Hematopoietic multipotent progenitor cell treated with erythropoietin and hydrocortisone succinate and interleukin-3 and kit ligand, for 4 days (in vitro differentiated cells): ENCODE data around the gene STK32B.
"Not testable (repeated sequence)": the region's sequence is repeated elsewhere in the genome, so short reads cannot be mapped to it uniquely, and the experiment has no call there.

ENCODE experiments used
- DNase-seq: peaks from one replicate; pipeline ENCODE4 v3.0.0-alpha.2; 2015

STK32B gene

DNA sequence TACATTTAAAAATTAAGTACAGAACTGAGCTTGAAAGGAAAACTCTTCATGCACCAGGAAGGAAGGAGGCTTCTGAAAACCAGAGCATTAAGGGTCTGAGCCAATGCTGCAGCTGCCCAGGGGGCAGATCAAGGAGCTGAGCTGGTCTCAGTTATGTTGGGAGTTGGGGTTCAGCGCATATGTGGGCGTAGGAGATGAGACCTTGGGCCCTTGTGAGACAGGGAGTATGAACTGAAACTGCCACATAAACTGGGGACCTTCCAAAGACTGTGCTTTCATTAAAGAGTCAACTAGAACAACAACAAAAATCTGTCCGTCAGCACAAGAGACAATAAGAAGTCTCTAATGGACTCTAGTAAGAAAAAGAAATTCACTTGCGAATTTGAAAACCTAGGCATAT, 226.9 kb downstream of the STK32B start:
- no peak for DNase-seq

DNA sequence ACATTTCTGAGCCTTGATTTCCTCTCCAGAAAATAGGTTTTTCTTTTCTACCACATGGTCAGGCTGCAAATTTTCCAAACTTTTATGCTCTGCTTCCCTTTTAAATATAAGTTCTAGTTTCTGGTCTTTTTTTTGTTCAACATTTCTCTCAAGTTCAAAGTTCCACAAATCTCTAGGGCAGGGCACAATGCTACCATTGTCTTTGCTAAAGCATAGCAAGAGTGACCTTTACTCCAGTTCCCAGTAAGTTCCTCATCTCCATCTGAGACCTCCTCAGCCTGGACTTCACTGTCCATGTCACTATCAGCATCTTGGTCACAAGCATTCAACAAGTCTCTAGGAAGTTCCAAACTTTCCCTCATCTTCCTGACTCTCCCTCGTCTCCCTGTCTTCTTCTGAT, 228.8 kb downstream of the STK32B start:
- DNase-seq: not testable (repeated sequence)

DNA sequence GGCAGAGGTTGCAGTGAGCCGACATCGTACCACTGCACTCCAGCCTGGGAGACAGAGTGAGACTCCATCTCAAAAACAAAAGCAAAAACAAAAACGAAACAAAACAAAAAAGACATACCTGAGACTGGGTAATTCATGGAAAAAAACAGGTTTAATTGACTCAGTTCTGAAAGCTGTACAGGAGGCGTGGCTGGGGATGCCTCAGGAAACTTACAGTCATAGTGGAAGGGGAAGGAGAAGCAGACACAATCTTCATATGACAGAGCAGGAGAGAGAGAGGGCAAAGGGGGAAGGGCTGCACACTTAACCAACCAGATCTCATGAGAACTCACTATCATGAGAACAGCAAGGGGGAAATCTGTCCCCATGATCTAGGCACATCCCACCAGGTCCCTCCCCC, 229.5 kb downstream of the STK32B start:
- DNase-seq: no peak

DNA sequence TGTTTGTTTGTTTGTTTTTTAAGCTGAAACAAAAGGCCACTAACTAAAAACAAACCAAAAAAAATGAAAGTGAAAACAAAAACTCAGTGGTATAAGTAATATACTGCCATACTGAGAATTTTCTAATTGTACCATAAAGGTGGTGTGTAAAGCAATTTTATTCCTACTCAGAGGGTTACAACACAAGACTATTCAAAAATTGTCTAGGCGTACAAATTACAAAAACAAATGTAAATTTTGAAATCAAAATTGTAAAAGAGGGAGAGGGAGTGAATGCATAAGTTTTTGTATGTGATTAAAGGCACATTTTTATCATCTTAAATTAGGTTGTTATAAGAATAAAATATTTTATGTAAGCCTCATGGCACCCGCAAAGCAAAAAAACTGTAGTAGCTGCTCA, 232.6 kb downstream of the STK32B start:
- no peak for DNase-seq

DNA sequence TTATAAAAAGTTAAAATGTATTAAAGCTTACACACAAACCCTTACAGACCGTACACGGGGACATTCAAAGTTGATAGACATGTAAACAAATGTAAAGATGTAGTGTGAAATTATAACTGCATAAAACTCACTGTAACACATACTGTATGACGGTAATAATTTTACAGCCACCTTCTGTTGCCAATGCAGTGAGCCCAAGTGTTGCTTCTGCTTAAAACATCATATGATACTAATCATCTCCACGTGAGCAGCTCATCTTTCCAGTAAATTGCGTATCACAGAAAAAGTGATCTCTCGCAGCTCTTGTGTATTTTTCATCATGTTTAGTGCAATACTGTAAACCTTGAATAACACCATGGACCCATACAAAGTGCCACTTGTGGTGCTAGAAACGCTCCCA, 233.2 kb downstream of the STK32B start:
- DNase-seq: no peak

DNA sequence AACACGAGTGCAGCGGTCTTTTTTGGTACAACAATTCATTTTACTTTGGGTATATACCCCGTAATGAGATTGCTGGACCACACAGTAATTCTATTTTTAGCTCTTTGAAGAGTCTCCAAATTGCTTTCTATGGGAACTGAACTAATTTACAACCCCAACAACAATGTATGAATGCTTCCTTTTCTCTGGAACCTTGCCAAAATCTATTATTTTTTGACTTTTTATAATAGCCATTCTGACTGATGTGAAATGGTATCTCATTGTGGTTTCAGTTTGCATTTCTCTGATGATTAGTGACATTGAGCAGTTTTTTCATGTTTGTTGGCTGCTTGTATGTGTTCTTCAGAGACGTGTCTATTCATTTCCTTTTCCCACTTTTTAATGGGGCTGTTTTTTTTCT, 240.8 kb downstream of the STK32B start:
- peak; percentile 8 for DNase-seq

DNA sequence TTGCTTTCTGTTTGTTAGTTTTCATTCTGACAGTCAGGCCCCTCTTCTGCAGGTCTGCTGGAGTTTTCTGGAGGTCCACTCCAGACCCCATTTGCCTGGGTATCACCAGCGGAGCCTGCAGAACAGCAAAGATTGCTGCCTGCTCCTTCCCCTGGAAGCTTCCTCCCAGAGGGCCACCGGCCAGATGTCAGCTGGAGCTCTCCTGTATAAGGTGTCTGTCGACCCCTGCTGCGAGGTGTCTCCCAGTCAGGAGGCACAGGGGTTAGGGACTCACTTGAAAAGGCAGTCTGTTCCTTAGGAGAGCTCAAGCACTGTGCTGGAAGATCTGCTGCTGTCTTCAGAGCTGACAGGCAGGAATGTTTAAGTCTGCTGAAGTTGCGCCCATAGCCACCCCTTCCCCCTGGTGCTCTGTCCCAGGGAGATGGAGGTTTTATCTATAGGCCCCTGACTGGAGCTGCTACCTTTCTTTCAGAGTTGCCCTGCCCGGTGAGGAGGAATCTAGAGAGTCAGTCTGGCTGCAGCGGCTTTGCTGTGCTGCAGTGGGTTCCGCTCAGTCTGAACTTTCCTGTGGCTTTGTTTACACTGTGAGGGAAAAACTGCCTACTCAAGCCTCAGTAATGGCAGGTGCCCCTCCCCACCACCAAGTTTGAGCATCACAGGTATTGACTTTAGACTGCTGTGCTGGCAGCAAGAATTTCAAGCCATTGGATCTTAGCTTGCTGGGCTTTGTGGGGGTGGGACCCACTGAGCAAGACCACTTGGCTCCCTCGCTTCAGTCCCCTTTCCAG, 246.9 kb downstream of the STK32B start:
- not testable (repeated sequence) for DNase-seq

DNA sequence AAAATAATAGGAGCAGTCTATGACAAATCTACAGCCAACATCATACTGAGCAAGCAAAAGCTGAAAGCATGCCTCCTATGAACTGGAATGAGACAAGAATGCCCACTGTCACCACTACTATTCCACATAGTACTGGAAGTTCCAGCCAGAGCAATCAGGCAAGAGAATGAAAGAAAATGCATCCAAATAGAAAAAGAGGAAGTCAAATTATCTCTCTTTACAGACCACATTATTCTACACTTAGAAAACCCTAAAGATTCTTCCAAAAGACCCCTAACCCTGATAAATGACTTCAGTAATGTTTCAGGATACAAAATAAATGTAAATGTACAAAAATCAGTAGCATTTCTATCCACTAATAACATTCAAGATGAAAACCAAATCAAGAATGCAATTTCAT, 249.0 kb downstream of the STK32B start:
- peak; percentile 62 for DNase-seq

DNA sequence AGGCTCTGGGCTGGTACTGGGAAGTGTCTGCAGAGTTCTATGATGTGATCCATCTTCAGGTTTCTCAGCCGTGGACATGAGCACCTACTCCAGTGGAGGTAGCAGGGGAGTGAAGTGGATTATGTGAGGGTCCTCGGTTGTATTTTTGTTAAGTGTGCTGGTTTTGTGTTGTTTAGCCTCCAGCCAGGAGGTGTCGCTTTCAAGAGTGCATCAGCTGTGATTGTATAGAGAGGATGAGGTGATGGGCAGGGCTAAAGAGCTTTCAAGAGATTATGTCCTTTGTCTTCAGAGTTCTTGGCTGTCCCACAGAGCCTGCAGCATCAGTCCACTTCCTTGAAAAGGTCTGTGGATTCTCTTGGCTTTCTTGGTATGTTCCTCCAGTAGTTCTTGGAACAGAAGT, 256.6 kb downstream of the STK32B start:
- DNase-seq: no peak

DNA sequence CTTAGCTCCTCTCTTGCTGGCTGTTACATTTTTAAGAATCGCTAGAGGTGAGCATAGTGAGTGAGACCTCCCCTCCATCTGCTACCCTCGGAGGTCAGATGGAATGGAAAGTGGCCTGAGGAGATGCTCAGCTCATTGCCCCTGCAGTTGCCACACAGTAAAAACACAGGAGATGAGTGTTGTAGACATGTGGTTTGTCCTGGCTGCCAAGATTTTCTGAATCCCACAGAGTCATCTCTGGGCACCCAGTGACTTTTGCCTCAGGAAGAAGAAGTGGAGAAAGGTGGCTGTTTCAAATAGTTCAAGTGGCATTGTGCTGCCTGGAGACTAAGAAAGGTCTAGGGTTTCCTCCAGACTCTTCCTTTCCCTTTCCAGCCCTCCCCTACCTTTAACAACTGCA, 271.0 kb downstream of the STK32B start:
- DNase-seq: no peak

DNA sequence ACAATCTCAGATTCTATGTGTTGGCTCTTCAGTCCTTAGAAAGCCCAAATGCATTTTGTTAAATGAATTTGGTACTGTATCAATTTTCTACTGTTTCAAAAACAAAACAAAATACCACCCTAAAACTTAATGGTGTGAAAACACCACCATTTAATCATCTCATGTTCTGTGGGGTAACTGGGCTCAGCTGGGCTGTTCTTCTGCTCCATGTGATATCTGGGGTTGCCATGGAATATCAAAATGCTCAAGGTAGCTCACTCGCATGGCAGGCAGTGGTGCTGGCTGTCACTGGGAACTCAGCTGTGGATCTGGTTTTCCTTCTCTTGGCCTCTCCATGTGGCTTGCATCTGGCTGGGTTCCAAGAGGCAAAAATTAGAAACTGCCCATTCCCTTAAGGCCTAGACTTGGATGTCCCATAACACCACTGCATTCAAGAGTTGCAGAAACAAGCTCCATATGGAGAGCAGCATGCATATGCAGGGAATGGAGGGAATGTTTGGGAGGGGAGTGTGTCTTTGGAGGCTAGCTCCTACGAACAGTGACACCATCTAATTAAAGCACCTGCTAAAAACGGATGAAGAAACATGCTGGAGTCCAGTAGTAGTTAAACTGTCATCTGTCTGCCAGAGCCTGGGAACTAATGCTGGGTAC, 279.2 kb downstream of the STK32B start:
- no peak for DNase-seq

DNA sequence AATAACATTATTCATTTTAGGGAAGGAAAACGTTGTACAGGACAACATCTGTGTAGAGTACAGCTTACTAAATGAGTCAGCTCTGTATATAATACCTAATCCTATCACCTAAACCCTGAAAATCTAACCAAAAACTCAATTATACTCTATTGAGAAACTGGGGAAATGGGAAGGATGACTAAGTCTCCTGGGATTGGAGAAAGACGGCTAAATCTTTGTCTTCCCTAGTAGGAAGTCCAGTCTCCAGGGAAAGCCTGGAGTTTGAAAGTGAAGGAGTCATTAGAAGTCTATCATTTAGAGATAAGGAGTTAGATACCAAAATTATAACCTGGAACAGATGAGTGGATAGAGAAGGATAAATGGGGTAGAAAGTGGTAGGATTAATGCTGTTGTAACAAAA, 286.5 kb downstream of the STK32B start:
- DNase-seq: no peak

DNA sequence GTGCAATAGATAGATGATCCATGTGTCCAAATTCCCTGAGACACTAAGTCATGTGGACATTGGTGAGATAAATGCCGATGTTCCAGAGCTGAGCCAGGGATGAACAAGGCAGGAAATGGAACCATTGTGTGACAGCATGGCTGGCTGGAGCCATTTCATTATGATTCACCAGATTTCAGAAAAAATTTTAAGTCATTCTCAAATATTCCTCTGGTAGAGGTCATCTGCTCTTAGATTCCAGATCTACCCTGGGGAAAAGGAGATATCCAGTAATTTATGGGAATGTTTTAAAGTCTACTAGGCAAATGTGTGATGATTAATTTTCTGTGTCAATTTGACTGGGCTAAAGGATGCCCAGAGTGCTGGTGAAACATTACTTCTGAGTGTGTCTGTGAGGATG, 287.3 kb downstream of the STK32B start:
- no peak for DNase-seq

DNA sequence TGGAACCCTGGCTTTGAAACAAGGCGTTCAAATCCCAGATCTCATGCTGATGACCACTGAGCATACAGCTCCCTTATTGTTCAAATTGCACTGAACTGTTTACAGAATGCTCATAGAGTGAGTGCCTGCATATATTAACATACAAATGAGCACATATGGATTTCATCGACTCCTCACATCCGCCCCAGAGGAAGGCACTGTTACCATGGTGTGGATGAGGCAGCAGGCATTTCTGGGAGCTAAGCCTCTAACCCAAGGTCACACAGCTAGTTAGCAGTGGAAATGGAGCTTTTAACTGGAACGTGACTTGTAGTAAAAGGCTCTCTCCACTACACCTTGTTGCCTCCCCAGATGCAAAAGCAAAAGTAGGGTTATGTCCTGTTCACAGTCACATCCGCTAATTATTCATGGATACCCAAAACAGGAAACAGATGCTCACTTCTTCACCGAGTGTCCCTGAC, 289.7 kb downstream of the STK32B start:
- DNase-seq: peak; percentile 38

DNA sequence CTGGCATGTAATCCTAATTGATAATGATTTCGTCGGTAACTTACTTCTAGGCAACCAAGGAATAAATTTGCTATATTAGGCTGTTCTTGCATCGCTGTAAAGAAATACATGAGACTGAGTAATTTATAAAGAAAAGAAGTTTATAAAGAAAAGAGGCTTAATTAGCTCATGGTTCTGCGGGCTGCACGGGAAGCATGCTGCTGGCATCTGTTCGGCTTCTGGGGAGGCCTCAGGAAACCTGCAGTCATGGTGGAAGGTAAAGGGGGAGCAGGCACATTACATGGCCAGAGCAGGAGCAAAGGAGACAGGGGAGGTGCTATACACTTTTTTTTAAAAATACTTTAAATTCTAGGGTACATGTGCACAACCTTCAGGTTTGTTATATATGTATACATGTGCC, 290.2 kb downstream of the STK32B start:
- no peak for DNase-seq

DNA sequence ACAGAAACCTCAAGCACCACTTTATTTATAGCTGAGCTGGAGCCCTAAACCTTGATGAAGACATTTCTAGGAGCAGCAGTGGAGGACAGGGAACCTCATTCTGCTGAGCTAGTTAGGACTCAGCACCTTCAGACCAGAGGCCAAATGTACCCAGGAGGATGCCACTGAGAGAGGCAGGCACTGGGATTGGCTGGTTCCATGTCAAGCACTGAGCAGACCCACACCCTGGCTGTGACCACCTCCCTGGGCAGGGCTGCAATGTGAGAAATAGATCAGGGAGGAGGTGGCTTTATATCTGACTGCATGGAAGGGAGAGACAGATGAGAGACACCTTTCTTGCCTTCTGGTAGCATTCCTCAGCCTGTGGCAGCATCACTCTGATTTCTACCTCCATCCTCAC, 304.6 kb downstream of the STK32B start:
- no peak for DNase-seq

DNA sequence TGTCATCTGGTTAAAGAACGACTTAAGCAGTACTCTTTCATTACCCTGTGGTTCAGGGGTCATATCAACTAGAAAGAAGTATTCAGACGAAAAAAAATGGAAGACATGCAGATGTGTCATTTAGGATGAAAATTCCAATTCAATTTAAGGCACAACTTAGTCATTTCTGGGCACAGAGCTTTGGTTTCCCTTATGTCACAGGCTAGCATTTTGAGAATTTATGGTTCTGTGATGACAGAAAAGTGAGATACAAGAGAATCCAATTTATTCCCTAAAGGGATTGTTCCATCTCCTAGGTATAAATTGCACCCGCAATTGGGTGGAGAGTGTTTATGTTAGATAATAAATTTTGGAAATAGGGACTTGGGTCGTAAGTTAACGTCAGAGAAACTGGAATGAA, 306.6 kb downstream of the STK32B start:
- DNase-seq: no peak

DNA sequence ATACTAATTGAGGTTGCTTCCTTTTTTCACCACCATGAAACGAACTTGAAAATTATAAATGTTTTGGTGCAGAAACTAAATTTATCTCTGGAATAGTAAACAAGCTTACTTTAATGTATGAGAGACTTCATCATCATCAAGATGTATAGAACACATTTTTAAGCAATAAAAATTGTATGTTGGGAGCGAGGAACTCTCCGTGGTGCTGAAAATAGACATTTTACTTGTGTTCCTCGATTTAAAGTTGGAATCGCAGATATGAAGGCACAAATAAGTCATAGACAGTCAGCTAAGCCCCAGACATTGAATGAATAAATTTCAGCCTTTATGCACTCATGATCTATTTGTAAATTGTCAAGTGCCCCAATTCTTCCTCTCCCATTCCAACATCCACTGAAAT, 310.7 kb downstream of the STK32B start:
- peak; percentile 68 for DNase-seq

DNA sequence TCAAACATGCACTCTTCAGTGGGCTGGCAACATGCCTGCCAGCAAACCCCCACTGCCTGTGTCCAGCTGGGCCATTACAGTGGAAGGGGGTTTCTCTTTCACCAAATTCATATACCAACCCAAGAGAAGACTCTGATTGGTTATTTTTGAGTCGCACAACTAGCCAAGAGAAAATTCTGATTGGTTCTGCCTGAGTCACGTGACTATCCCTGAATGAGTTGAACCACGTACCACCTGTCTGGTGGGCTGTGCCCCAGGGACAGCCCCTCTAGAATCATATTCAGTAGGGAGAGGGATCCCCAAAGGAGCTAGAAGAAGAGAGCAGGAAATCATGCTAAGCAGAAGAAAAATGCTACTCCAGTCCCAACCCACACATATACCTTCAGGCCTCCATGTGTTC, 313.1 kb downstream of the STK32B start:
- DNase-seq: no peak

DNA sequence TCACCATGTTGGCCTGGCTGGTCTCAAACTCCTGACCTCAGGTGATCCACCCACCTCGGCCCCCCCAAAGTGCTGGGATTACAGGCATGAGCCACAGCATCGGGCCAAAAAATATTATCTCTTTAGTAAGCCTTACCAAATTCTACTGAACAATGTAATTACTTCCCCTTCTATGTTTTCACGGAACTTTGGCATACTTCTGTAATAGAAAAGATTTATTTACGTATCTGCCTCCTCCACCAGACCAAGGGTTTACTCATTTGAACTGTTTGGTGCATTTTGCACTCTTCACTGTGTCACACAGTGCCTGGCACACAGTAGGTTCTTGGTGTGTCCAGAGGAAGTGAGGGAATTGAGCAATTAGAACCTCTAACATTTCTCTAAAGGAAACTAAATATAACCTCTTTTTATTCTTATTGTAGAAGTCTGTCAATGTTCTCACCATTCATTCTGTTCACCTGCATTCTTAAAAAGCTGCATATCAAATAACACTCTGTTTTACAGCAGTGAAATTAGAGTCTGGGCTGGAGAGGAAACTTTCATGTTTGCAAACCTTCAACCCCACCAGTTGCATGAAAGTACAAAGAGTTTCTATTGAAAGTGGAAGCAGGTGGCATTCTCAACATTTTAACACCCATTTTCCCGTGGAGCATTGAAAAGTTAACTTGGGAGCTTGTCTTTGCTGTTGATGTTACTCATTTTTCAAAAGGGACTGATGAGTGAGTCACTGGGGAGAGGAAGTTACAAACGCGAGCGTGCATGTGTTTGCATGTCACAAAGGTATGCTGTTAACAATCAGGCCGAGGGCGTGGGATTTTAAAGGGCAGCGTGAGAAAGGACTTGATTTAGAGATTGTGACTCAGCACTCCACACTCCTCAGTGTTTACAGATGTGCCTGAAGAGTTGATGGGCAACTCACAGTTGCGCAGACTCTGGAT, 314.1 kb downstream of the STK32B start:
- no peak for DNase-seq

DNA sequence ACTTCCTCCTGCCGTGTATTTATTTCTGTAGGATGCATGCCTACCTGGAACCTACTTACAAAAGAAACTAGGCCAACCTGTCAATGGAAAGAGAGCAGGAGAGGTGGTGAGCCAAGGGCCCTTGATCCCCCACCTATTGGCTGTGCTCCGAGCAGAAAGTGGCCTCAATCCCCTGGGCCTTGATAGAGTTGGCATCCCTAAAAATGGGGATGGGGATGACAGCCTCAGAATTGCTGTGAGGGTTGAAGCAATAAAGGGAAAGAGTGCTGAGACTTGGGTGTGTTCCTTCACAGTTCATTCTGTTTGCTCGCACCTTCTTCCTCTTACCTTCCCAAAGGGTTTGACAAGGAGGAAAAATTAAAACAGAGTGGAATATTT, 314.7 kb downstream of the STK32B start:
- no peak for DNase-seq

DNA sequence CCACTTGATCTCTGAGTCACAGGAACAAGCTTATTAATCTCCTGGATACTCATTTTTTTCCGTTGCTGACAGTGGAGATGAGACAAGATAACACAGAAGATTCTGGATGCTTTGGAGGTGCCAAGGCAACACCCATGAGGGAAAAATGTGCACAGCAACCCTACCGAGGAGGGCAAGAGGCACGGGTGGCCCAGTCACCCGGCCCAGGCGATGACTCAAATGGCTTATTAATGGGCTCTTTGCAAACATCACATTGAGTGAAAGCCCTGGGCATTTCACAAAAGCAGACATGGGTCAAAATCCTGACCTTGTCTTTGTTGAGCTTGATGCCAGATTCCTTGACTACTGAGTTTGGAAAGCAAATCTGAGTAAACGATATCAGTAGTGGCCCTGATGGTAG, 315.1 kb downstream of the STK32B start:
- no peak for DNase-seq

DNA sequence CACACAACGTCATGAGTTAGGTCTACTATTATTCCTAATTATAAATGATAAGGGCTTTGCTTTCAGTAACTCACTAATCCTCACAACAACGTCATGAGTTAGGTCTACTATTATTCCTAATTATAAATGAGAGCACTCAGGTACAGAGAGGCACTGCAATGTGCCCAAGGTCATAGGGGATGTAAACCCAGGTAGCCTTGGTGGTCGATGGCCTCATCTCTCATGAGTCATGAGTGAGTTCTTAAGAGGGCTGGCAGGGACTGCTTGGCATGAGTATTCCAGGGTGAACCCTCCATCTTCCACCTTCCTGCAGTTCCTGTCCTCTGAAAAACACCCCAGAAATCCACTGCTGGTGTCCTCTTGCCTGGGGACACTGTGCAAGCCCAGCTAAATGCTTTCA, 317.1 kb downstream of the STK32B start:
- no peak for DNase-seq

DNA sequence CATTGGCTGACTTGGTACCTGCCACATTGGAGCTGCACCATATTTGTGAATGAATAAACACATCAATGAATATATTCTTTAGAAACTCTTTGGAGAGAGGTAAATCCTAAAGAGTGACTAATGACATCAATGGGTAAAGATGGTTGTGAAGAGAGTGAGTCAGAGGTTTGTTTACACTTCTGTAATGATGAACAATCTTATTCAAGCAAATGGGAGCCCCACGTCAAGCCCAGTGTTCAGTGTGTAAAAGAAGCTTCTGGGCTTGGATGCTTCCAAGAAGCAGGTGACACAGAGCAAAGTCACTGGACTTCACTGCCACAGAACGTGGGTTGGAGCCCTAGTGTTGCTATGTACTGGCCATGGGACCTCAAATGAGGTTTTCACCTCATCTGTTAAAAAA, 319.0 kb downstream of the STK32B start:
- DNase-seq: no peak
